PC-9 (cell line): Measurements from ENCODE around the gene SPATA6. TPM values are rescaled to one million over a fixed set of nuclear protein-coding genes. Genes with fewer than 3 reads are reported as not detected.
"Not testable (repeated sequence)": the region's sequence is repeated elsewhere in the genome, so short reads cannot be mapped to it uniquely, and the experiment has no call there.

Experiments
- BruUV-seq: library from RNA; stranded (reverse); fragments of 400-500 nt; replicated peaks from 2 replicates; lab custom pipeline; 2021; lab: Mats Ljungman, UMichigan
- CTCF ChIA-PET: fragments of 300-600 bp; sonication (Branson Sonifier 250); formaldehyde crosslinking; loops from one replicate; lab custom pipeline; 2022; ENCODE audit warnings: antibody characterized with exemption; lab: Charles Lee
- POLR2A ChIA-PET: fragments of 300-600 bp; sonication (Branson Sonifier 250); formaldehyde crosslinking; loops from one replicate; lab custom pipeline; 2022; ENCODE audit warnings: antibody characterized with exemption; ENCODE audit not compliant: unreplicated experiment; lab: Charles Lee
- DNase-seq, 2 experiments: peaks; one replicate each; pipeline versions ENCODE4 v3.0.0 to v3.0.0-alpha.2; 2015 to 2022; ENCODE audit warnings: mixed read lengths in 1 of 2
- H2AFZ ChIP-seq: fragments of 200-600 bp; sonication (generic); 2 replicates; pipeline ENCODE4 v1.8.1; 2017; ENCODE audit warnings: antibody characterized with exemption
- H3F3A ChIP-seq: fragments of 200-600 bp; sonication (generic); 2 replicates; pipeline ENCODE4 v1.8.1; 2017; ENCODE audit warnings: antibody characterized with exemption, mild to moderate bottlenecking, low read depth; ENCODE audit not compliant: insufficient read depth
- H3K27ac ChIP-seq: fragments of 200-600 bp; sonication (generic); 2 replicates; pipeline ENCODE4 v1.6.1; 2016; ENCODE audit warnings: mixed run types
- H3K27me3 ChIP-seq: fragments of 200-600 bp; sonication (generic); 2 replicates; pipeline ENCODE4 v1.6.1; 2016; ENCODE audit warnings: low read depth, mixed run types; ENCODE audit not compliant: insufficient read depth
- H3K36me3 ChIP-seq: fragments of 200-600 bp; sonication (generic); 2 replicates; pipeline ENCODE4 v1.6.1; 2016; ENCODE audit warnings: low read depth, mixed run types
- H3K4me1 ChIP-seq: fragments of 200-600 bp; sonication (generic); replicated peaks from 2 replicates; pipeline ENCODE4 v1.6.1; 2016; ENCODE audit warnings: mixed run types; ENCODE audit not compliant: insufficient read depth
- H3K4me2 ChIP-seq: fragments of 200-600 bp; sonication (generic); 2 replicates; pipeline ENCODE4 v1.6.1; 2017; ENCODE audit warnings: mixed run types
- H3K4me3 ChIP-seq: fragments of 200-600 bp; sonication (generic); 2 replicates; pipeline ENCODE4 v1.6.1; 2016; ENCODE audit warnings: mixed run types
- H3K79me2 ChIP-seq: fragments of 200-600 bp; sonication (generic); 2 replicates; pipeline ENCODE4 v1.6.1; 2017; ENCODE audit warnings: low read depth, mixed run types
- H3K9me2 ChIP-seq: fragments of 200-600 bp; sonication (generic); 2 replicates; pipeline ENCODE4 v1.8.1; 2017; ENCODE audit warnings: mild to moderate bottlenecking; ENCODE audit not compliant: insufficient read depth
- H3K9me3 ChIP-seq: fragments of 200-600 bp; sonication (generic); 2 replicates; pipeline ENCODE4 v1.8.1; 2016; ENCODE audit warnings: low read depth; ENCODE audit not compliant: insufficient read depth
- H4K20me1 ChIP-seq: fragments of 200-600 bp; sonication (generic); 2 replicates; pipeline ENCODE4 v1.8.1; 2017; ENCODE audit not compliant: insufficient read depth
- EZH2 ChIP-seq: fragments of 200-600 bp; sonication (generic); IDR thresholded peaks from 2 replicates; pipeline ENCODE4 v1.8.0; 2017; ENCODE audit warnings: antibody characterized with exemption, low read depth
- intact Hi-C: fragments of 100-400 bp; cut with micrococcal nuclease; formaldehyde crosslinking; loops from one replicate; pipeline ENCODE4 v1.10.0; 2022; ENCODE audit not compliant: unreplicated experiment
- total RNA-seq: library from RNA; stranded (reverse); gene quantifications from 2 replicates; pipeline ENCODE4 v1.2.3, GENCODE V29; 2021
- TF ChIP-seq, protein P1 (sequence below): fragments of 200-600 bp; sonication (generic); conservative IDR thresholded peaks from 2 replicates; pipeline ENCODE4 v1.6.1; 2017; ENCODE audit warnings: mixed run types, antibody characterized with exemption, mild to moderate bottlenecking, moderate library complexity

SPATA6 gene
- total RNA-seq, 1 experiment from 2014 or later: not detected

GRCh38 chr1:48480504-48480903, 8.5 kb upstream of the SPATA6 start:
- TF ChIP-seq EZH2: no peak
- TF ChIP-seq, protein P1, sequence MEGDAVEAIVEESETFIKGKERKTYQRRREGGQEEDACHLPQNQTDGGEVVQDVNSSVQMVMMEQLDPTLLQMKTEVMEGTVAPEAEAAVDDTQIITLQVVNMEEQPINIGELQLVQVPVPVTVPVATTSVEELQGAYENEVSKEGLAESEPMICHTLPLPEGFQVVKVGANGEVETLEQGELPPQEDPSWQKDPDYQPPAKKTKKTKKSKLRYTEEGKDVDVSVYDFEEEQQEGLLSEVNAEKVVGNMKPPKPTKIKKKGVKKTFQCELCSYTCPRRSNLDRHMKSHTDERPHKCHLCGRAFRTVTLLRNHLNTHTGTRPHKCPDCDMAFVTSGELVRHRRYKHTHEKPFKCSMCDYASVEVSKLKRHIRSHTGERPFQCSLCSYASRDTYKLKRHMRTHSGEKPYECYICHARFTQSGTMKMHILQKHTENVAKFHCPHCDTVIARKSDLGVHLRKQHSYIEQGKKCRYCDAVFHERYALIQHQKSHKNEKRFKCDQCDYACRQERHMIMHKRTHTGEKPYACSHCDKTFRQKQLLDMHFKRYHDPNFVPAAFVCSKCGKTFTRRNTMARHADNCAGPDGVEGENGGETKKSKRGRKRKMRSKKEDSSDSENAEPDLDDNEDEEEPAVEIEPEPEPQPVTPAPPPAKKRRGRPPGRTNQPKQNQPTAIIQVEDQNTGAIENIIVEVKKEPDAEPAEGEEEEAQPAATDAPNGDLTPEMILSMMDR: no peak
- no peaks in the 10 kb centered on the region for H3K4me1 ChIP-seq
- H3K9me3 ChIP-seq: no peaks in the 10 kb centered on the region
- no peaks in the 10 kb centered on the region for H3K36me3 ChIP-seq
- no peak overlapping the region for H3K27ac ChIP-seq
- ChIA-PET POLR2A (no interaction called here), CTCF (no interaction called here)
- no peak overlapping the region for H3K4me3 ChIP-seq
- no peaks in the 10 kb centered on the region for H3K9me2 ChIP-seq
- H3F3A ChIP-seq: no peaks in the 10 kb centered on the region
- no peaks in the 10 kb centered on the region for H3K79me2 ChIP-seq
- H2AFZ ChIP-seq: no peak overlapping the region
- no peaks in the 10 kb centered on the region for H3K27me3 ChIP-seq
- H4K20me1 ChIP-seq: no peaks in the 10 kb centered on the region
- intact Hi-C loops: no loop called here
- H3K4me2 ChIP-seq: no peak overlapping the region
- DNase-seq: no peak
- BruUV-seq: no TSS peak

- H2AFZ ChIP-seq, DNase-seq, H3K27ac ChIP-seq, H3K9me3 ChIP-seq, H3K4me2 ChIP-seq, H3K9me2 ChIP-seq, POLR2A ChIA-PET, H3K4me3 ChIP-seq, H3K27me3 ChIP-seq, H3K36me3 ChIP-seq, BruUV-seq, H3K4me1 ChIP-seq, H3K79me2 ChIP-seq, H3F3A ChIP-seq, H4K20me1 ChIP-seq, CTCF ChIA-PET, intact Hi-C loops: not testable (repeated sequence)
These were observed 8.0 kb upstream of the SPATA6 start for GRCh38 chr1:48480023-48480422.

DNA sequence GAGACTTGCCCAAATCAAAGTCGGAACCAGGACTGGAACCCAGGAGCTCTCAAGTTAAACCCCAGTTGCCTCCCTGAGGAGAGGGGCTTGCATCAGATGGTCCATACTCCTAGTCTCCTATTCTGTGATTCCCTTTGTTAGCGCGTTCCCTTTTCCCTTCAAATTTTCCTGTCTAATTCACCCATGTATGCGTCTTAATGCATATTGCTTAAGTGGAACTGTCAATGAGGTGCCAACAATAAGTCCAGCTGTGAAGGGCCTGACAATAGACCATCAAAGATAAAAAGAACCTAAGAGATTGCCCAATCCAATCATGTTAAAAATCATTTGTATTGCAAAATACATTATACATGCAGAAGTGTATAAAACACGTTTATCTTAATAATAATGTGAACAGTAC, 634 bp upstream of the SPATA6 start:
- H3K27me3 ChIP-seq: no peaks in the 10 kb centered on the region
- CTCF ChIA-PET: no interaction called here
- H3K4me3 ChIP-seq: no peak overlapping the region
- no peaks in the 10 kb centered on the region for H3K9me3 ChIP-seq
- no peaks in the 10 kb centered on the region for H3K9me2 ChIP-seq
- no TSS peak for BruUV-seq
- H3K36me3 ChIP-seq: no peaks in the 10 kb centered on the region
- no peak for TF ChIP-seq EZH2
- TF ChIP-seq, protein P1: no peak
- H3K79me2 ChIP-seq: no peaks in the 10 kb centered on the region
- POLR2A ChIA-PET: no interaction called here
- H3K4me1 ChIP-seq: no peaks in the 10 kb centered on the region
- H3K4me2 ChIP-seq: no peak overlapping the region
- intact Hi-C loops: no loop called here
- H4K20me1 ChIP-seq: no peaks in the 10 kb centered on the region
- H3F3A ChIP-seq: no peaks in the 10 kb centered on the region
- no peak overlapping the region for H2AFZ ChIP-seq
- no peak overlapping the region for H3K27ac ChIP-seq
- no peak for DNase-seq

GRCh38 chr1:48470950-48471690, 884 bp downstream of the SPATA6 start:
- CTCF ChIA-PET: no interaction called here

More at GRCh38 chr1:48470950-48471690, 884 bp downstream of the SPATA6 start:
- DNase-seq: no peak
- Histone ChIP-seq H4K20me1 (no peaks in the 10 kb centered on the region), H3K27ac (no peak overlapping the region), H3K4me1 (no peaks in the 10 kb centered on the region), H3K79me2 (no peaks in the 10 kb centered on the region), H2AFZ (no peak overlapping the region), H3K9me2 (no peaks in the 10 kb centered on the region), H3K4me3 (no peak overlapping the region), H3K4me2 (no peak overlapping the region), H3K36me3 (no peaks in the 10 kb centered on the region), H3F3A (no peaks in the 10 kb centered on the region), H3K9me3 (no peaks in the 10 kb centered on the region), H3K27me3 (no peaks in the 10 kb centered on the region)
- BruUV-seq: no TSS peak
- intact Hi-C loops: no loop called here
- POLR2A ChIA-PET: no interaction called here
- no peak for TF ChIP-seq EZH2
- TF ChIP-seq, protein P1: no peak
